AG04450 (cell line): ENCODE data around the gene KRTAP10-8. TPM values are rescaled to one million over a fixed set of nuclear protein-coding genes. Genes with fewer than 3 reads are reported as not detected.

Source experiments
- CTCF ChIA-PET: fragments of 300-600, 350-600 bp; formaldehyde crosslinking; extraction: SDS; loops from one replicate; lab custom pipeline; 2022; ENCODE audit warnings: antibody characterized with exemption, inconsistent platforms; lab: Charles Lee
- POLR2A ChIA-PET: fragments of 350-600 bp; formaldehyde crosslinking; extraction: SDS; loops from one replicate; lab custom pipeline; 2021; ENCODE audit warnings: antibody characterized with exemption, inconsistent platforms; lab: Yijun Ruan, JAX
- DNase-seq: peaks from one replicate; pipeline ENCODE4 v3.0.0-alpha.2; 2011; ENCODE audit warnings: low read depth, low spot score
- H3K27ac ChIP-seq: one replicate; pipeline ENCODE4 v1.5.1; 2012; ENCODE audit warnings: low read depth, low read length, control low read depth
- H3K27me3 ChIP-seq: one replicate; pipeline ENCODE4 v1.6.0; 2012; ENCODE audit warnings: low read length; ENCODE audit not compliant: control insufficient read depth, insufficient read depth
- H3K4me3 ChIP-seq: 2 replicates; pipeline ENCODE4 v1.5.1; 2011; ENCODE audit warnings: mild to moderate bottlenecking, low read depth, low read length, control low read depth
- H3K9me3 ChIP-seq: 2 replicates; pipeline ENCODE4 v1.5.1; 2012; ENCODE audit warnings: low read length; ENCODE audit not compliant: control insufficient read depth, insufficient read depth
- polyA plus RNA-seq: library from polyadenylated mRNA; depleted of rRNA; stranded (reverse); fragments of >200 nt; gene quantifications from 2 replicates; pipeline ENCODE4 v1.2.3, GENCODE V29; 2011
- TF ChIP-seq, protein P1 (sequence below): IDR thresholded peaks from 2 replicates; pipeline ENCODE4 v1.5.1; 2011; ENCODE audit warnings: low read depth, low read length, control low read depth, inconsistent platforms

Gene KRTAP10-8
- polyA plus RNA-seq, 1 experiment = not detected

DNA sequence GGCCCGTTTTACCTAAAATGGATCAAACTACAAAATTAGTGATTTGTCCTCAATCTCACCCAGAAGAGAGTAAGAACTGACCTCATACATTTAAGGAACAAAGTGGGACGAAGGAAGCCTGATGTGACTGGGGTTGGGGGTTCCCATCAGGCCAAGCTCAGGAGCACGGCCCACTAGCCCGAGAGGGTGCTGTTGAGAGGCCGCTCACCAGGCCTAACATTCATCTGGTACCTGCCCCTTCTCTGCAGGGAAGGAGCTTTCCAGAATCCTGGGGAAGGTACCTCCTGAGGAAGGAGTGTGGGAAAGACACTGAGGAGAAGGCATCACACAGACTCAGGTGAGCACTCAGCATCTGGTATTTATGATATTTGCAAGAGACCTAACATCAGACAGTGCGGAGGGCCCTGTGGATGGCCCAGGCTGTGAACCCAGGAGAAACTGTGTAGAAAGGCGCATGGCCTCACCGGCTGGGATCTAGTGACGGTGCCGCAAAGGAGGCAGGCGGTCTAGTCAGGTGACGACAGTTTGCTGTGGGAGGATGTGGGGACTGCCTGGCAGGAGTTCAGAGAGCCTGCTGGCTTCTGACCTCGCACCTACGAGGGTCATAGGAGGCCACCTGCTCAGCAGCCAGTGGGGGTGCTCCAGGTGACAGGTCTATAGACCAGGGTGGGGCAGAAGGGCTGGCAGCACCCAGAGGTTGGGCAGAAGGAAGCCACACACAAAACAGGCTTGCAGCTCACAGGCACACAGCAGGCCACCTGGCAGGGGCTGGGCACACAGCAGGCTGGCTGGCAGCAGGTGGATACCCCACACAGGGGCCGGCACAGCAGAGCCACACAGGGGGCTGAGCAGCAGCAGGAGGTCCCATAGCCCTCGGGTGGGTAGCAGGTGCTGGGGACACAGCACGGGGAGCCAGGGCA lies 42.0 kb downstream of the KRTAP10-8 start:
- DNase-seq = no peak
- CTCF ChIA-PET = no interaction called here
- no peaks in the 10 kb centered on the region for H3K27me3 ChIP-seq

GRCh38 chr21:44654576-44655175 lies 42.8 kb downstream of the KRTAP10-8 start, which contains the start of gene KRTAP12-4:
Gene KRTAP12-4 (minus strand): TSS chr21:44654659. CDS start chr21:44654614, 45 bp downstream.
- Histone ChIP-seq H3K4me3 (no peak within 1 kb of the TSS), H3K27me3 (no peaks in the 10 kb centered on the region), H3K27ac (no peak within 1 kb of the TSS), H3K9me3 (peaks cover 30% of the 10 kb centered on the region)
- POLR2A ChIA-PET = no interaction called here
- TF ChIP-seq, protein P1, sequence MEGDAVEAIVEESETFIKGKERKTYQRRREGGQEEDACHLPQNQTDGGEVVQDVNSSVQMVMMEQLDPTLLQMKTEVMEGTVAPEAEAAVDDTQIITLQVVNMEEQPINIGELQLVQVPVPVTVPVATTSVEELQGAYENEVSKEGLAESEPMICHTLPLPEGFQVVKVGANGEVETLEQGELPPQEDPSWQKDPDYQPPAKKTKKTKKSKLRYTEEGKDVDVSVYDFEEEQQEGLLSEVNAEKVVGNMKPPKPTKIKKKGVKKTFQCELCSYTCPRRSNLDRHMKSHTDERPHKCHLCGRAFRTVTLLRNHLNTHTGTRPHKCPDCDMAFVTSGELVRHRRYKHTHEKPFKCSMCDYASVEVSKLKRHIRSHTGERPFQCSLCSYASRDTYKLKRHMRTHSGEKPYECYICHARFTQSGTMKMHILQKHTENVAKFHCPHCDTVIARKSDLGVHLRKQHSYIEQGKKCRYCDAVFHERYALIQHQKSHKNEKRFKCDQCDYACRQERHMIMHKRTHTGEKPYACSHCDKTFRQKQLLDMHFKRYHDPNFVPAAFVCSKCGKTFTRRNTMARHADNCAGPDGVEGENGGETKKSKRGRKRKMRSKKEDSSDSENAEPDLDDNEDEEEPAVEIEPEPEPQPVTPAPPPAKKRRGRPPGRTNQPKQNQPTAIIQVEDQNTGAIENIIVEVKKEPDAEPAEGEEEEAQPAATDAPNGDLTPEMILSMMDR = no peak
- CTCF ChIA-PET = no interaction called here
- no peak for DNase-seq

More for the DNA sequence above, 42.0 kb downstream of the KRTAP10-8 start:
- Histone ChIP-seq H3K27ac (no peak overlapping the region), H3K4me3 (no peak overlapping the region), H3K9me3 (peaks cover 38% of the 10 kb centered on the region)
- POLR2A ChIA-PET = no interaction called here
- TF ChIP-seq, protein P1 = no peak

DNA sequence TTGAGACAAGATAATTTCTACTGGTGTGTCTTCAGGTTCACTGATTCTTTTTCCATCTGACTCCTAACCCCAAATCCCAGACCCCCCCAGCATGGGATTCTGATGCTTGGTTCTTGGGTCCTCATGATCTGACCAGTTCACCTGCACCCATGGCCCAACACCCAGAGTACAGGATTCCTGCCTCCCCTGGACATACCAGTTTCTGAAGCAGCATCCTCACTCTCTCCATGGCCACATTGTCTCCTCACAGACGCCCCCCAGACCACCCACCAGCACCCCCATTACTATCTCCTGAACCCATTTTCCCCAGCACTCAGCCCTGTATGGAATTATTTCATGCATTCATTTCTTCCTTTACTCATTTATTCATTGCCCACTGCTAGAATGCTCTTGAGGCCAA lies 45.0 kb downstream of the KRTAP10-8 start:
- Histone ChIP-seq H3K27me3 (no peaks in the 10 kb centered on the region), H3K4me3 (no peak overlapping the region)

GRCh38 chr21:44657635-44658540 lies 46.0 kb downstream of the KRTAP10-8 start, which contains the start of gene KRTAP12-3:
Gene KRTAP12-3 (plus strand): TSS chr21:44657932. CDS start chr21:44657980, 48 bp downstream.
- Histone ChIP-seq H3K27ac (no peak within 1 kb of the TSS), H3K9me3 (peaks cover 16% of the 10 kb centered on the region; the same call in 1 of the 2 replicates), H3K4me3 (no peak within 1 kb of the TSS), H3K27me3 (no peaks in the 10 kb centered on the region)
- POLR2A ChIA-PET = no interaction called here
- CTCF ChIA-PET = no interaction called here
- TF ChIP-seq, protein P1 = no peak
- DNase-seq = no peak

More for the DNA sequence above, 45.0 kb downstream of the KRTAP10-8 start:
- no peak for DNase-seq
- Histone ChIP-seq H3K9me3 (peaks cover 16% of the 10 kb centered on the region; the same call in 1 of the 2 replicates), H3K27ac (no peak overlapping the region)
- ChIA-PET POLR2A (no interaction called here), CTCF (no interaction called here)
- TF ChIP-seq, protein P1 = no peak
